Activated CD4-positive, alpha-beta T cell treated with anti-CD3 and anti-CD28 coated beads, Interleukin-2, amount 50 U/mL, for 4 hours (primary cell): Measurements from ENCODE around the gene COPS4.
"Not testable (repeated sequence)": the region's sequence is repeated elsewhere in the genome, so short reads cannot be mapped to it uniquely, and the experiment has no call there.

Experiments
- DNase-seq, 2 experiments: peaks; one replicate each; pipeline ENCODE4 v3.0.0-alpha.2; 2020

COPS4 gene

DNA sequence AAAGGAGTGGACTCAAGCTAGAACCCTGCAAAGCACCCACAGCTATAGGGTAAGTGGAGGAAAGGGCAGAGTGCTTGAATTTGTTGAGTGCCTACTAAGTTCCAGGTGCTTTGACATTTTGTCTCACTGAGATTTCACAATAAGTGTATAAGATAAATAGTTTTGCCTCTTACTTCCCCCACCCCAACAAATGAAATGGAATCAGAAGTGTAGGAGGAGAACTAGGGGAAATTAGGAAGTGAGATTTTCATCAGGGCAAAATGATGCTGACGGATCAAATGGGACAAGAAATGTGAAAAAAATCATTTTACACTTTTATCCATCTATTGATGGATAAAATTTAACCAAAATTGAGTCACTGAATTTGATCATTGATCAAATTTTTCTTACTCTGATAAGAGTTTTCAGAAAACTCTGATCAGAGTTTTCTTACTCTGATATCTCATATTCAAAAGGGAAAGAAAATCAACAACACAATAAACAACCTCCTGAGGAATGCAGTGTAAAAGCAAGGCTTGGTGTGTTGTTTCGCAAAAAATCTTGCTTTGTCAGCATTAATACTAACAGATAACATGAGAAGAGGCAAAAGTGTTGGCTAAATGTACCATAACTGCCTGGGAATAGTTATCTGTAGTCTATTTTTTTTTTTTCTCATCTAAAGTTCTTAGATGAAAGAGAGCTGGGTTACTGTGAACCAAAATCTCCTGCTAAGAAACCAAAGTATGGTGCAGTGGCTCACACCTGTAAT is 54.6 kb downstream of the COPS4 start:
- no peak for DNase-seq

- DNase-seq: no peak
Measured at GRCh38 chr4:83093060-83093640, 58.2 kb downstream of the COPS4 start.

DNA sequence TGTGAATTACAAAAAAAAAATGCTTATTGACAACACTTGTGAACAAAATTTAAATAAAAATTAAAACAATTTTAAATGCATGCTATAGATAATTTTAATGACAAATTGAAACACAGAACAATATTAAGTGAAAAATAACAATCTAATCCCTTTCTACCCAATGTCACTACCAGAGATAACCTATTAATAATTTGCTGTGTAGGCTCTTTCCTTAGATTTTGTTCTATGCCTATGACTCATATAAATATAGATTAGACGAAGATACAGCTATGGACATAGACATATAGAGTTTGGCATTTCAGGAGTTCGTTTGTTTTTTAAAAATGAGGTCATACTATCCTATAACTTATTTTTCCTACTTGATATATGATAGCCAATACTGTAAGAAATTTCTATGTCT is 61.4 kb downstream of the COPS4 start:
- no peak for DNase-seq

DNA sequence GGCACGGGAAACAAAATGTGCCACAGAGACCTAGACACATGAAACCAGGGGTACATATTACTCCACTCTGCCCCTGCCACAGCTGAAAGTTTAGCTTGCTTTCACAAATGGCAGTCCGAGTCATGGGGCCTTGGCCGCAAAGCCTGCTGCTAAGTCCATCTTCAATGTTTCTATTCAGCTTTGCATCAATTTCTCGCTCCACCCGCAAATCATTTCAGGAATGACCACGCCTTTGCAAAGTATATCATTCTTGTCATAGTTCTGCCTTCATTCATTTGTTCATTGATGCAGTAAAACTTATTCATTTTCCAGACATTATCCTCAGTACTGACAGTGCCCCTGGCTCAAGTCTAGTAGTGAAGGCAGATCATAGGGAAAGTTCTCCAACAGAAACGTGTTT is 70.0 kb downstream of the COPS4 start:
- no peak for DNase-seq

- DNase-seq: peak; percentile 20 to 28
Measured at GRCh38 chr4:83107631-83108030, 72.6 kb downstream of the COPS4 start.

DNA sequence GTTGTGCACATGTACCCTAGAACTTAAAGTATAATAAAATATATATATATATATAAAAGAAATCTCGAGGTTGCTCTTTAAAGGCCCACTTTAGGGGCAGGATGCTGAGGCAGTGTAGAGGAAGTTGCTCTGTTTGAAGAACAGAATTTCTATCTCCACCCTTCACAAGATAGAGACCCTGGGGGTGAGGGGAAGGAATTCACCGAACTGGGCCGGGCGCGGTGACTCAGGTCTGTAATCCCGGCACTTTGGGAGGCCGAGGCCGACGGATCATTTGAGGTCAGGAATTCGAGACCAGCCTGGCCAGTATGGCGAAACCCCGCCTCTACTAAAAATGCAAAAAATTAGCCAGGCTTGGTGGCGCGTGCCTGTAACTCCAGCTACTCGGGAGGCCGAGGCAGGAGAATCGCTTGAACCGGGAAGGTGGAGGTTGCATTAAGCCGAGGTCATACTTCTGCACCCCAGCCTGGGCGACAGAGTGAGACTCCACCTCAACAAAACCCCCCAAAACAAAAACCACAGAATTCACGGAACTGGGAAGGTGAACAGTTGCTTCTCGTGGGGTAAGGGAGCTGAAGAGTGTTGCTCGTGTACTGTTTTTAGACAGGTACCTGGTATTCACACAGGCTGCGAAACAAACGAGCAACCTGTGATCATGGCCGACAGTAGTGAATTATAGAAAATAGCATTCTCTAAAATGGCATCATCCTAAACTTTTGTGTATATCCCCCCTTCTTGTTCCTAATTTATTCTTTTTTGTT is 73.3 kb downstream of the COPS4 start:
- no peak for DNase-seq

- peak; percentile 15 to 16 for DNase-seq
Measured at GRCh38 chr4:83109480-83110222, 74.7 kb downstream of the COPS4 start.

- peak; percentile 87 to 88 for DNase-seq
Measured at GRCh38 chr4:83110223-83110945, 75.4 kb downstream of the COPS4 start.

DNA sequence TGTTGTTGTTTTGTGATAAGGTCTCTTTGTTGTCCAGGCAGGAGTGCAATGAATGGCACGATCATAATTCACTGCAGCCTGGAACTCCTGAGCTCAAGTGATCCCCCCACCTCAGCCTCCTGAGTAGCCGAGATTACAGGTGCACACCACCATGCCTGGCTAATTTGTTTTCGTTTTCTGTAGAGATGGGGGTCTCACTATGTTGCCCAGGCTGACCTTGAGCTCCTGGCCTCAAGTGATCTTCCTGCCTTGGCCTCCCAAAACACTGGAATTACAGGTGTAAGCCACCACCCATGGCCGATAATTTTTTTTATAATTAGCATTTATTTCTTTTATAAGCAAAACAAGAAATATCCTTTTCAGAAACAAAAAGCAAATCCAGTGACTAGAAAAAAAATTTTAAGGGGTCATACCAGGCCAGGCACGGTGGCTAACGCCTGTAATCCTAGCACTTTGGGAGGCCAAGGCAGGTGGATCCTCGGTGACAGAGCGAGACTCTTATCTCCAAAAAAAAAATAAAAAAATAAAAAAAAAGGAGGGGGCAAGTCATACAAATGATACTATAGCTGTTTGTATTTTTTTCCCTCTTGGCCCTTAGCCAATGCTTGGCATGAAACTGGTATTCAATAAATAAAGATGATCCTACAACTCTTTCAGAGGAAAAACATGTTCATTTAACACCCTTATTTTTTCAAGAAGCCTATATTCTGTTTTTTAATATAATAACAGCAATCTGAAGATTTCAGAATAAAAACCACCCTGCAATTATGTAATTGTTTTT is 76.2 kb downstream of the COPS4 start:
- no peak for DNase-seq

DNA sequence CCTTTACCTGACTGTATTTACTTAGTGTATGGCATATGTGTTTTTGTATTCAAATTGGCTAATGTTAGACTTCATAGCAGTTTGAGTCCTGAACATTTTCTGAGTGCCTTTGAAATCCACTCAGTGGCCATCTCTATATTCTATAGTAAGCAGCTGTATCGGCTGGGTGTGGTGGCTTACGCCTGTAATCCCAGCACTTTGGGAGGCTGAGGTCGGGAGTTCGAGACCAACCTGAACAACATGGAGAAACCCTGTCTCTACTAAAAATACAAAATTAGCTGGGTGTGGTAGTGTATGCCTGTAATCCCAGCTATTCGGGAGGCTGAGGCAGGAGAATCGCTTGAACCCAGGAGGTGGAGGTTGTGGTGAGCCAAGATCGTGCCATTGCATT is 76.8 kb downstream of the COPS4 start:
- DNase-seq: not testable (repeated sequence)

DNA sequence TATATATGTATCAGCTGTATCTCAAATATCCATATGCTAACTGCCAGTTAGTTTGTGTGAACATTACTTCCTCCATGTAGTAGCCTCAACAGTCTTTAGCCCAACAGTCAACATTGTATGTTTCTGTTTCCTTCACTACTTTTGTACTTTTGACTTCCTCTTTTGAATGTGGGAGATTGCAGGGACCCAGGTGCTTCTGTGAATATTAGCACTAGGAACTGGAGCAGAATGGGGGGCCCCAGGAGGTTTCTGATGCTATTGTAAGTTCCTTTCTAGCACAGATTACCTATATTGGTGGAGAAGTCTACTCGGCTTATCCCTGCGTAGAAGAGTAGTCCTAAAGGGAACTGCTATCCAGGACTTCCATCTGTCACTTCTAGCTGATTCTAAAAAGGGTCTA is 77.2 kb downstream of the COPS4 start:
- no peak for DNase-seq

DNA sequence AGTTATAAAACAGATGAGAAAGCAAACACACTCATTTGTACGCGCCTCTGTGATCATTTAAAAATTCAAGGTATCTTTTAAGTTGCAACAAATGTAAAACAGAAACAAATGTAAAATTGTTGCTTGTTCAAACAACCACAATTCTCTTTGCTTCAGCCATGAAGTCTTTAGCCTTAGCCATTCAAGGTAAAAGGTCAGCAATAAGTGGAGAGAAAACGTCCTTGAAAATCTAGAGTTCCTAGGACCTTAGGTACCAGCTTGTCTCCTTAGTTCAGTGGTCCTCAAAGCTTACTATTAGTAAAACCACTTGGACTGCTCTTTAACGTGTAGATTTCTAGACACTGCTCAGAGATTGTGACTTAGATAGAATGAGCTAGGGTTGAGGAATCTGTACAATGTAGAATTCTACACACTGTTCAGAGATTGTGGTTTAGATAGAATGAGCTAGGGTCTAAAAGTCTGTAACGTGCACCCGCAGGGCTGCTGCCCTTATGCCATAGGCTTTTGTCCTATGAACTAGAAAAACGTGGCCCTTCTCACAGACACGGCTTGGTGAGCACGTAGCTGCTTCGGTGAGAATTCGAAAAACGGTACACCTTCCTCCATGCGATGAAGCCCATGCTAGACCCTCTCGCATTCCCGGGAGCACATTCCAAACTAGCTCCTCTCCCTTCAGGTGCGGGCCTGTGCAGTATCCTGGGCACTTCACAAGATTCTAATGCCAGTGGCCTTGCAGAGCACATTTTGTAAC is 77.9 kb downstream of the COPS4 start:
- DNase-seq: peak in 1 of 2 experiments; percentile 11

GRCh38 chr4:83113429-83113786 is 78.4 kb downstream of the COPS4 start:
- no peak for DNase-seq

GRCh38 chr4:83114576-83114975 is 79.6 kb downstream of the COPS4 start, which contains the start of gene PLAC8:
PLAC8 (minus strand) TSS chr4:83114729; CDS start chr4:83107921, 6,808 bp downstream.
- no peak for DNase-seq

- no peak for DNase-seq
Measured at GRCh38 chr4:83115000-83115399, 80.0 kb downstream of the COPS4 start.

DNA sequence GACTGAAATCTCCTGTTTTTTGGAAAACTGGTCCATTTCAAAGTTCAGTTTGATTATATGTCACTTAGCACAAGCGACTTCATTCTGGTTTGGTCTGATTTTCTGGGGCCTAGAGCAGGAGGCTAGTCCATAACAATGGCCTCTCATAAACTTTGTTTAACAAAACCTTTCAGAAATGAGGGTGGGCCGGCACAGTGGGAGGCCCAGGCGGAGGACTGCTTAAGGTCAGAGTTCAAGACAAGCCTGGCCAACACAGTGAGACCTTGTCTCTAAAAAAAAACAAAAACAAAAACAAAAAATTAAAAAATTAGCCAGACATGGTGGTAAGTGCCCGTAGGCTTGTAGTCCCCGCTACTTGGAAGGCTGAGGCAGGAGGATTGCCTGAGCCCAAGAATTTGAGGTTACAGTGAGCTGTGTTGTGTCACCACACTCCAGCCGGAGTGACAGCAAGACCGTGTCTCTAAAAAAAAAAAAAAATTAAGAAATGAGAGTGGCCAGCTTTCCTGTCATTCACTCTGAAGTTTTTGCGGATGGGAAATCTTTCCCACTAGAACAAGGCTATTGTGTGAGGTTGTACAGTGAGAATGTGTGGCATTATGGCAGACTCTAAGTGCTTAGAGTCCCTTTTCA is 80.8 kb downstream of the COPS4 start:
- DNase-seq: no peak

DNA sequence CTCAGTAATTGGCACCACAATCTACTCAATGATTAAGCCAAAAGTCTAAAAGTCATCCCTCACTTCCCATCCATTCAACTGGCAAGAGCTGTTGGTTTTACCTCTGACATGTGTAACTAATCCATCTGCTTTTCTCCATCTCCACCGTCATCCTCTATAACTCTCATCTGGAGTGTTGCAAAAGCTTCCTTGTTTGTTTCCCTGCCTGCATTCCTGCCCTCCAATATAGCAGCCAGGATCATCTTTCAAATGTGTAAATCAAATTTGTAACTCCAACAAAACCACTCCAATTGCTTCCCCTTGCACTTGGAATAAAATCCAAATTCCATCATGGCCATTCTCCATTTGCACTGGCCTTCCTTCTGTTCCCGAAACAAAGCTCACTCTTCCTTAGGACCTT is 83.9 kb downstream of the COPS4 start:
- no peak for DNase-seq

- no peak for DNase-seq
Measured at GRCh38 chr4:83121246-83121645, 86.3 kb downstream of the COPS4 start.

GRCh38 chr4:83124111-83124780 is 89.3 kb downstream of the COPS4 start:
- no peak for DNase-seq
